HEK293 (cell line): ENCODE data around the gene XPNPEP1.

Experiments
- CTCF ChIA-PET: fragments of 350-600 bp; formaldehyde crosslinking; extraction: SDS; loops from one replicate; lab custom pipeline; 2021; ENCODE audit warnings: antibody characterized with exemption; lab: Yijun Ruan, JAX
- POLR2A ChIA-PET: fragments of 300-600 bp; formaldehyde crosslinking; extraction: SDS; loops from one replicate; lab custom pipeline; 2020; ENCODE audit warnings: antibody characterized with exemption, inconsistent platforms; lab: Yijun Ruan, JAX
- H3K27ac ChIP-seq: fragments of 200-500 bp; sonication (Bioruptor generic); 2 replicates; pipeline ENCODE4 v1.5.1; 2014; ENCODE audit warnings: low read depth, low read length, control low read depth, inconsistent platforms; ENCODE audit errors: extremely low read depth
- H3K36me3 ChIP-seq, 2 experiments: fragments of 200-500 bp in 1 of 2; sonication (Bioruptor generic) in 1 of 2; 1 replicate in 1 of 2; 2 replicates in 1 of 2; pipeline ENCODE4 v1.5.1; 2014 to 2017; ENCODE audit warnings: inconsistent platforms in 2 of 2, low read length in 2 of 2; ENCODE audit not compliant: control insufficient read depth in 2 of 2, insufficient read depth in 1 of 2
- H3K4me1 ChIP-seq: fragments of 200-500 bp; sonication (Bioruptor generic); 2 replicates; pipeline ENCODE4 v1.5.1; 2014; ENCODE audit warnings: mild to moderate bottlenecking, low read length, inconsistent platforms; ENCODE audit not compliant: control insufficient read depth, insufficient read depth
- H3K4me3 ChIP-seq: 2 replicates; pipeline ENCODE4 v1.5.1; 2011; ENCODE audit warnings: low read depth, mild to moderate bottlenecking, control low read depth, low read length, moderate library complexity
- H3K9me3 ChIP-seq: fragments of 200-500 bp; sonication (Bioruptor generic); 2 replicates; pipeline ENCODE4 v1.5.1; 2014; ENCODE audit warnings: low read depth, low read length, inconsistent platforms; ENCODE audit not compliant: control insufficient read depth, insufficient read depth
- KLF16 ChIP-seq: fragments of 450-650 bp; formaldehyde crosslinking; IDR thresholded peaks from 2 replicates; pipeline ENCODE4 v1.5.1; 2017; ENCODE audit warnings: missing biosample characterization, missing genetic modification characterization
- PRDM6 ChIP-seq: fragments of 450-650 bp; formaldehyde crosslinking; IDR thresholded peaks from 2 replicates; pipeline ENCODE4 v1.5.1; 2017; ENCODE audit warnings: missing biosample characterization, missing genetic modification characterization
- SCRT2 ChIP-seq: fragments of 450-650 bp; formaldehyde crosslinking; IDR thresholded peaks from 2 replicates; pipeline ENCODE4 v1.5.1; 2016; ENCODE audit warnings: missing biosample characterization, missing genetic modification characterization
- ZBTB1 ChIP-seq: fragments of 450-650 bp; formaldehyde crosslinking; IDR thresholded peaks from 2 replicates; pipeline ENCODE4 v1.5.1; 2016; ENCODE audit warnings: missing biosample characterization, missing genetic modification characterization
- ZBTB10 ChIP-seq: fragments of 450-650 bp; formaldehyde crosslinking; IDR thresholded peaks from 2 replicates; pipeline ENCODE4 v1.5.1; 2016; ENCODE audit warnings: missing biosample characterization, missing genetic modification characterization
- ZBTB44 ChIP-seq: fragments of 450-650 bp; IDR thresholded peaks from 2 replicates; pipeline ENCODE4 v1.5.1; 2018; ENCODE audit warnings: missing biosample characterization, mild to moderate bottlenecking, missing genetic modification characterization
- ZFP3 ChIP-seq: fragments of 450-650 bp; formaldehyde crosslinking; IDR thresholded peaks from 2 replicates; pipeline ENCODE4 v1.5.1; 2016; ENCODE audit warnings: low read depth, missing biosample characterization, missing genetic modification characterization
- ZNF112 ChIP-seq: fragments of 450-650 bp; formaldehyde crosslinking; IDR thresholded peaks from 2 replicates; pipeline ENCODE4 v1.5.0; 2017; ENCODE audit warnings: missing biosample characterization, missing genetic modification characterization
- ZNF140 ChIP-seq: fragments of 450-650 bp; formaldehyde crosslinking; IDR thresholded peaks from 2 replicates; pipeline ENCODE4 v1.5.1; 2016; ENCODE audit warnings: missing biosample characterization, missing genetic modification characterization
- ZNF202 ChIP-seq: fragments of 450-650 bp; formaldehyde crosslinking; IDR thresholded peaks from 2 replicates; pipeline ENCODE4 v1.5.1; 2016; ENCODE audit warnings: missing biosample characterization, missing genetic modification characterization, borderline replicate concordance
- ZNF214 ChIP-seq: fragments of 450-650 bp; formaldehyde crosslinking; IDR thresholded peaks from 2 replicates; pipeline ENCODE4 v1.5.1; 2017; ENCODE audit warnings: missing biosample characterization, mild to moderate bottlenecking, missing genetic modification characterization, borderline replicate concordance
- ZNF354C ChIP-seq: fragments of 450-650 bp; formaldehyde crosslinking; IDR thresholded peaks from 2 replicates; pipeline ENCODE4 v1.5.1; 2016; ENCODE audit warnings: missing biosample characterization, missing genetic modification characterization, low read depth, borderline replicate concordance
- ZNF37A ChIP-seq: fragments of 450-650 bp; IDR thresholded peaks from 2 replicates; pipeline ENCODE4 v1.5.1; 2018; ENCODE audit warnings: missing biosample characterization, missing genetic modification characterization
- ZNF391 ChIP-seq: fragments of 450-650 bp; formaldehyde crosslinking; IDR thresholded peaks from 2 replicates; pipeline ENCODE4 v1.5.1; 2016; ENCODE audit warnings: low read depth, missing biosample characterization, missing genetic modification characterization, borderline replicate concordance
- ZNF394 ChIP-seq: fragments of 450-650 bp; formaldehyde crosslinking; IDR thresholded peaks from 2 replicates; pipeline ENCODE4 v1.5.1; 2016; ENCODE audit warnings: missing biosample characterization, missing genetic modification characterization, mild to moderate bottlenecking, moderate library complexity, borderline replicate concordance
- ZNF426 ChIP-seq: fragments of 450-650 bp; formaldehyde crosslinking; IDR thresholded peaks from 2 replicates; pipeline ENCODE4 v1.5.1; 2017; ENCODE audit warnings: missing biosample characterization, missing genetic modification characterization, mild to moderate bottlenecking, inconsistent platforms, moderate library complexity
- ZNF48 ChIP-seq: fragments of 450-650 bp; formaldehyde crosslinking; IDR thresholded peaks from 2 replicates; pipeline ENCODE4 v1.5.1; 2016; ENCODE audit warnings: missing biosample characterization, missing genetic modification characterization
- ZNF488 ChIP-seq: fragments of 450-650 bp; formaldehyde crosslinking; IDR thresholded peaks from 2 replicates; pipeline ENCODE4 v1.5.1; 2016; ENCODE audit warnings: missing biosample characterization, missing genetic modification characterization
- ZNF558 ChIP-seq: fragments of 450-650 bp; formaldehyde crosslinking; IDR thresholded peaks from 2 replicates; pipeline ENCODE4 v1.5.1; 2016; ENCODE audit warnings: missing biosample characterization, missing genetic modification characterization
- ZNF561 ChIP-seq: fragments of 450-650 bp; IDR thresholded peaks from 2 replicates; pipeline ENCODE4 v1.5.1; 2018; ENCODE audit warnings: missing biosample characterization, missing genetic modification characterization, borderline replicate concordance
- ZNF596 ChIP-seq: fragments of 450-650 bp; IDR thresholded peaks from 2 replicates; pipeline ENCODE4 v1.5.0; 2018; ENCODE audit warnings: missing biosample characterization, mild to moderate bottlenecking, missing genetic modification characterization, moderate library complexity

The XPNPEP1 gene

GRCh38 chr10:109944613-109945012 is 21.3 kb upstream of the XPNPEP1 start:
- H3K4me3 ChIP-seq, result no peak overlapping the region
- POLR2A ChIA-PET, result no interaction called here
- H3K4me1 ChIP-seq, result peaks cover 3% of the 10 kb centered on the region; the same call in 1 of the 2 replicates
- CTCF ChIA-PET, result interaction anchor here (0.6 to 1.0 kb wide), 3 partner anchors 10 to 13 kb away, joined by 3 to 4 read pairs (median 4); no protein-coding TSS in a partner anchor
- H3K36me3 ChIP-seq, result no peaks in the 10 kb centered on the region
- no peak overlapping the region for H3K27ac ChIP-seq
- H3K9me3 ChIP-seq, result no peaks in the 10 kb centered on the region
- TF ChIP-seq ZNF558 (tag by site-specific recombination) (no peak), PRDM6 (no peak), SCRT2 (tag by site-specific recombination) (no peak), ZNF48 (tag by site-specific recombination) (no peak), ZBTB1 (tag by site-specific recombination) (no peak), ZNF596 (no peak), ZNF214 (no peak), ZBTB10 (tag by site-specific recombination) (no peak), ZNF202 (tag by site-specific recombination) (no peak), ZNF561 (tag by site-specific recombination) (no peak), ZFP3 (tag by site-specific recombination) (no peak), ZNF426 (tag by site-specific recombination) (no peak), ZBTB44 (tag by site-specific recombination) (no peak), ZNF140 (tag by site-specific recombination) (no peak), ZNF488 (tag by site-specific recombination) (no peak), ZNF391 (tag by site-specific recombination) (no peak), ZNF112 (tag by site-specific recombination) (no peak)
- TF ChIP-seq, all 188 proteins: peak for 0

- no peaks in the 10 kb centered on the region for H3K36me3 ChIP-seq
- ChIA-PET POLR2A (no interaction called here), CTCF (no interaction called here)
- TF ChIP-seq ZNF558 (tag by site-specific recombination), result no peak
- TF ChIP-seq KLF16 (tag by site-specific recombination), result no peak
- TF ChIP-seq ZNF394 (tag by site-specific recombination), result no peak
- TF ChIP-seq ZNF37A (tag by site-specific recombination), result no peak
- TF ChIP-seq ZNF354C (tag by site-specific recombination), result no peak
- peaks cover 3% of the 10 kb centered on the region; the same call in 1 of the 2 replicates for H3K4me1 ChIP-seq
- H3K27ac ChIP-seq, result no peak overlapping the region
- no peak overlapping the region for H3K4me3 ChIP-seq
- no peaks in the 10 kb centered on the region for H3K9me3 ChIP-seq
Measured at GRCh38 chr10:109941236-109941862, 18.0 kb upstream of the XPNPEP1 start.
